H1 (cell line): ENCODE results near the gene ACVR2A. TPM values are rescaled to one million over a fixed set of nuclear protein-coding genes. Genes with fewer than 3 reads are reported as not detected.

Experiments
- CTCF ChIA-PET: fragments of 300-600 bp; sonication (Branson Sonifier 250); formaldehyde crosslinking; loops from one replicate; lab custom pipeline; 2021; ENCODE audit not compliant: partially characterized antibody; lab: Charles Lee
- POLR2A ChIA-PET: fragments of 300-600 bp; sonication (Branson Sonifier 250); formaldehyde crosslinking; loops from one replicate; lab custom pipeline; 2021; ENCODE audit warnings: inconsistent platforms; ENCODE audit not compliant: partially characterized antibody; lab: Charles Lee
- DNase-seq, 2 experiments: peaks; one replicate each; pipeline versions ENCODE4 v3.0.0 to v3.0.0-alpha.2; 2010 to 2022; ENCODE audit warnings: low spot score in 2 of 2, low read depth in 1 of 2, mixed read lengths in 1 of 2
- FAIRE-seq: peaks from 2 replicates; lab custom pipeline; 2011; peaks lifted over from hg19 to GRCh38; lab: Jason Lieb, UNC
- H2AFZ ChIP-seq: 2 replicates; pipeline ENCODE4 v1.8.1; 2012; ENCODE audit warnings: low read length, inconsistent platforms
- H2AK5ac ChIP-seq: 2 replicates; pipeline ENCODE4 v1.6.1; 2013; ENCODE audit warnings: low read depth, low read length
- H2BK120ac ChIP-seq: replicated peaks from 2 replicates; pipeline ENCODE3; 2013; ENCODE audit warnings: low read depth, low read length, inconsistent platforms
- H2BK12ac ChIP-seq: 2 replicates; pipeline ENCODE4 v1.6.1; 2013; ENCODE audit warnings: low read depth, low read length
- H2BK15ac ChIP-seq: 2 replicates; pipeline ENCODE4 v1.6.1; 2013; ENCODE audit warnings: low read length
- H2BK20ac ChIP-seq: 2 replicates; pipeline ENCODE4 v1.6.1; 2013; ENCODE audit warnings: low read length
- H2BK5ac ChIP-seq: 2 replicates; pipeline ENCODE4 v1.6.1; 2013; ENCODE audit warnings: low read depth, low read length
- H3K14ac ChIP-seq: 2 replicates; pipeline ENCODE4 v1.6.1; 2013; ENCODE audit warnings: inconsistent platforms; ENCODE audit not compliant: insufficient read length
- H3K18ac ChIP-seq: 2 replicates; pipeline ENCODE4 v1.6.1; 2013; ENCODE audit warnings: low read length; ENCODE audit errors: extremely low read depth
- H3K23ac ChIP-seq: 2 replicates; pipeline ENCODE4 v1.6.1; 2013; ENCODE audit warnings: inconsistent platforms; ENCODE audit not compliant: insufficient read length
- H3K23me2 ChIP-seq: 2 replicates; pipeline ENCODE4 v1.6.1; 2013; ENCODE audit warnings: low read depth, low read length
- H3K27ac ChIP-seq: 2 replicates; pipeline ENCODE4 v1.6.1; 2011; ENCODE audit warnings: low read depth, low read length, inconsistent platforms
- H3K27me3 ChIP-seq, 4 experiments: replicated peaks in 1 of 4; 1 replicate in 1 of 4; 2 replicates in 3 of 4; pipeline versions ENCODE4 v1.6.1 to v1.8.1; 2011 to 2013; ENCODE audit warnings: low read length in 3 of 4, mild to moderate bottlenecking in 3 of 4, inconsistent platforms in 2 of 4, mixed read lengths in 2 of 4, moderate library complexity in 1 of 4; ENCODE audit not compliant: control insufficient read depth in 3 of 4, insufficient read depth in 3 of 4; ENCODE audit errors: extremely low read depth in 1 of 4
- H3K36me3 ChIP-seq, 4 experiments: 2 replicates each; pipeline versions ENCODE4 v1.6.1 to v1.8.1; 2011 to 2013; ENCODE audit warnings: mild to moderate bottlenecking in 4 of 4, low read length in 3 of 4, moderate library complexity in 2 of 4, control low read depth in 1 of 4, inconsistent platforms in 1 of 4; ENCODE audit not compliant: insufficient read depth in 4 of 4, control insufficient read depth in 2 of 4
- H3K4ac ChIP-seq: replicated peaks from 2 replicates; pipeline ENCODE3; 2013; ENCODE audit warnings: low read length, low read depth, mixed read lengths, inconsistent platforms; ENCODE audit not compliant: insufficient read length
- H3K4me1 ChIP-seq, 4 experiments: replicated peaks in 1 of 4; 1 replicate in 1 of 4; 2 replicates in 3 of 4; pipeline versions ENCODE4 v1.6.1 to v1.8.1; 2011 to 2013; ENCODE audit warnings: low read length in 3 of 4, inconsistent platforms in 2 of 4, mixed read lengths in 1 of 4; ENCODE audit not compliant: insufficient read depth in 4 of 4, control insufficient read depth in 3 of 4
- H3K4me2 ChIP-seq, 2 experiments: 2 replicates each; pipeline versions ENCODE4 v1.6.1 to v1.8.1; 2011 to 2013; ENCODE audit warnings: low read depth in 2 of 2, low read length in 2 of 2, control low read depth in 1 of 2, inconsistent platforms in 1 of 2, mild to moderate bottlenecking in 1 of 2; ENCODE audit not compliant: insufficient read depth in 1 of 2
- H3K4me3 ChIP-seq, 4 experiments: fragments of 200-600, 300-600 bp in 1 of 4; sonication (generic), shearing (Covaris generic), sonication (Bioruptor Twin) in 1 of 4; 2 replicates each; pipeline versions ENCODE4 v1.5.1 to v1.8.1; 2011 to 2016; ENCODE audit warnings: low read length in 4 of 4, low read depth in 3 of 4, control low read depth in 2 of 4, inconsistent platforms in 2 of 4, mild to moderate bottlenecking in 2 of 4, mixed read lengths in 1 of 4, moderate library complexity in 1 of 4; ENCODE audit not compliant: insufficient read depth in 2 of 4; ENCODE audit errors: extremely low read depth in 1 of 4
- H3K56ac ChIP-seq: replicated peaks from 2 replicates; pipeline ENCODE3; 2013; ENCODE audit warnings: low read depth, mild to moderate bottlenecking, mixed read lengths, low read length, inconsistent platforms; ENCODE audit not compliant: insufficient read length
- H3K79me1 ChIP-seq: 2 replicates; pipeline ENCODE4 v1.6.1; 2013; ENCODE audit warnings: low read depth, low read length, control low read depth
- H3K79me2 ChIP-seq, 2 experiments: 2 replicates each; pipeline versions ENCODE4 v1.6.1 to v1.8.1; 2012 to 2013; ENCODE audit warnings: low read length in 2 of 2, mild to moderate bottlenecking in 2 of 2, inconsistent platforms in 1 of 2; ENCODE audit not compliant: insufficient read depth in 2 of 2, control insufficient read depth in 1 of 2
- H3K9ac ChIP-seq, 4 experiments: replicated peaks in 1 of 4; 1 replicate in 1 of 4; 2 replicates in 3 of 4; pipeline versions ENCODE4 v1.6.1 to v1.8.1; 2011 to 2013; ENCODE audit warnings: low read depth in 3 of 4, low read length in 3 of 4, control low read depth in 2 of 4, mild to moderate bottlenecking in 2 of 4, moderate library complexity in 2 of 4, inconsistent platforms in 1 of 4; ENCODE audit errors: extremely low read depth in 1 of 4
- H3K9me3 ChIP-seq, 2 experiments: 2 replicates each; pipeline versions ENCODE4 v1.6.1 to v1.8.1; 2012 to 2013; ENCODE audit warnings: mild to moderate bottlenecking in 2 of 2, moderate library complexity in 2 of 2, control low read depth in 1 of 2, inconsistent platforms in 1 of 2, low read depth in 1 of 2, low read length in 1 of 2, mixed read lengths in 1 of 2; ENCODE audit not compliant: insufficient read depth in 2 of 2
- H4K20me1 ChIP-seq, 2 experiments: replicated peaks in 1 of 2; 2 replicates each; pipeline versions ENCODE3 to v1.8.1; 2011 to 2013; ENCODE audit warnings: inconsistent platforms in 2 of 2, low read length in 2 of 2, mild to moderate bottlenecking in 1 of 2; ENCODE audit not compliant: insufficient read depth in 2 of 2, control insufficient read depth in 1 of 2
- H4K5ac ChIP-seq: 2 replicates; pipeline ENCODE4 v1.6.1; 2013; ENCODE audit warnings: low read length, low read depth, mixed read lengths, inconsistent platforms; ENCODE audit not compliant: insufficient read length
- H4K8ac ChIP-seq: 2 replicates; pipeline ENCODE4 v1.8.0; 2013; ENCODE audit warnings: mild to moderate bottlenecking, moderate library complexity, low read length, inconsistent platforms; ENCODE audit not compliant: insufficient read depth; ENCODE audit errors: extremely low read depth
- H4K91ac ChIP-seq: replicated peaks from 2 replicates; pipeline ENCODE3; 2013; ENCODE audit warnings: low read length, mixed read lengths, inconsistent platforms; ENCODE audit not compliant: insufficient read length
- ATF3 ChIP-seq: IDR thresholded peaks from 2 replicates; pipeline ENCODE4 v1.6.1; 2011; ENCODE audit warnings: low read depth, mild to moderate bottlenecking, low read length; ENCODE audit not compliant: insufficient read depth
- BACH1 ChIP-seq: IDR thresholded peaks from 2 replicates; pipeline ENCODE4 v1.6.1; 2012; ENCODE audit warnings: low read length, improper control_type of control experiment
- BRCA1 ChIP-seq: IDR thresholded peaks from 2 replicates; pipeline ENCODE4 v1.6.1; 2012; ENCODE audit warnings: low read depth, low read length, improper control_type of control experiment
- CEBPB ChIP-seq: IDR thresholded peaks from 2 replicates; pipeline ENCODE4 v1.6.1; 2012; ENCODE audit warnings: low read depth, low read length
- HDAC6 ChIP-seq: IDR thresholded peaks from one replicate; pipeline ENCODE4 v1.7.1; 2012; ENCODE audit warnings: low read depth, mild to moderate bottlenecking, inconsistent platforms, low read length, moderate library complexity
- KDM1A ChIP-seq: fragments of 200-600, 300-600 bp; sonication (generic); IDR thresholded peaks from 2 replicates; pipeline ENCODE4 v1.7.1; 2016; ENCODE audit warnings: mild to moderate bottlenecking, low read length, borderline replicate concordance
- MAX ChIP-seq: IDR thresholded peaks from 2 replicates; pipeline ENCODE4 v1.6.1; 2012; ENCODE audit warnings: inconsistent platforms
- NRF1 ChIP-seq: IDR thresholded peaks from 2 replicates; pipeline ENCODE4 v1.6.1; 2011; ENCODE audit warnings: mild to moderate bottlenecking, low read depth, low read length, improper control_type of control experiment
- POLR2A ChIP-seq, 2 experiments: IDR thresholded peaks; 1 replicate in 1 of 2; 2 replicates in 1 of 2; pipeline ENCODE4 v1.6.1; 2011; ENCODE audit warnings: low read depth in 2 of 2, low read length in 2 of 2, mild to moderate bottlenecking in 2 of 2; ENCODE audit errors: control extremely low read depth in 1 of 2
- POLR2AphosphoS5 ChIP-seq: IDR thresholded peaks from 2 replicates; pipeline ENCODE4 v1.6.1; 2011; ENCODE audit warnings: low read depth, low read length
- RAD21 ChIP-seq, 2 experiments: IDR thresholded peaks in 1 of 2; conservative IDR thresholded peaks in 1 of 2; 2 replicates each; pipeline ENCODE4 v1.6.1; 2011; ENCODE audit warnings: low read depth in 2 of 2, low read length in 2 of 2, improper control_type of control experiment in 1 of 2, inconsistent platforms in 1 of 2, mild to moderate bottlenecking in 1 of 2, moderate library complexity in 1 of 2
- RXRA ChIP-seq: IDR thresholded peaks from 2 replicates; pipeline ENCODE4 v1.6.1; 2011; ENCODE audit warnings: low read depth, mild to moderate bottlenecking, low read length, moderate library complexity; ENCODE audit not compliant: insufficient read depth
- SP1 ChIP-seq: IDR thresholded peaks from 2 replicates; pipeline ENCODE4 v1.6.1; 2011; ENCODE audit warnings: low read depth, low read length
- SP2 ChIP-seq: IDR thresholded peaks from 2 replicates; pipeline ENCODE4 v1.6.1; 2012; ENCODE audit warnings: mild to moderate bottlenecking, low read length, inconsistent platforms
- TAF1 ChIP-seq: IDR thresholded peaks from 2 replicates; pipeline ENCODE4 v1.6.1; 2011; ENCODE audit warnings: mild to moderate bottlenecking, low read depth, low read length
- TCF12 ChIP-seq: IDR thresholded peaks from 2 replicates; pipeline ENCODE4 v1.6.1; 2011; ENCODE audit warnings: low read depth, mild to moderate bottlenecking, low read length
- polyA plus RNA-seq, 7 experiments: library from polyadenylated mRNA; depleted of rRNA in 3 of 7; stranded (reverse) in 5 of 7; unstranded in 2 of 7; fragments of >200 nt in 5 of 7; fragments of 200-250 nt in 2 of 7; gene quantifications; 1 replicate in 5 of 7; 2 replicates in 1 of 7; 4 replicates in 1 of 7; pipeline versions ENCODE4 v1.2.1 to v1.2.3, GENCODE V29; 2011 to 2013; ENCODE audit warnings: missing spikeins in 2 of 7, mixed read lengths in 2 of 7
- total RNA-seq: library from RNA; stranded (reverse); fragmentation: NEBNext Ultra II Directional; extraction: Animal tissue kit (Norgen Biotek cat#: 25700); gene quantifications from 2 replicates; pipeline ENCODE4 v1.2.1, GENCODE V29; 2021

Gene ACVR2A
- total and polyA plus RNA-seq, 2 of the 8 experiments (the other 6 are each of a cell fraction or from before 2014, with no cell fraction given): 3.4 to 18.1 TPM

DNA sequence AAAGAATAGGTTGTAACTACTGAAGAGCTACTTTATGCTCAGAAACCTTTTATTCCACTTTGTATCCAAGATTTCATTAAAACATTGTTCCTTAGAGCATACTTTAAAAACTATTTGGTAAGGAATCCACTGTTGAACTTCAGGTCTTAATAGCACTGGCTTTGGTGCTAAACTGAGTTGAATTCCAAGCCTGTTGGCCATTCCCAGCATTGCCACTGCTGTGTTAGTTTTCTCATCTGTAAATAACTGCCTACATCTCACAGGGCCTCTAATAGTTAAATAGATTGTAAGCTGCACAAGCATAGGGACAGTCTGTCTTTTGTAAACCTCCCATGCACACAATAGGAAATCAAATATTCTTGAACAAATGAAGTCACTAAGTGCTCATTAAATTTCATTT, 89.1 kb downstream of the ACVR2A start:
- ChIA-PET CTCF (interaction anchor here (0.5 to 0.6 kb wide), 2 partner anchors 387 to 560 kb away, joined by 3 read pairs; no protein-coding TSS in a partner anchor), POLR2A (no interaction called here)
- Histone ChIP-seq H3K4me1 (no peaks in the 10 kb centered on the region), H3K4me3 (no peak overlapping the region), H4K8ac (no peak overlapping the region), H4K20me1 (no peaks in the 10 kb centered on the region), H3K56ac (no peak overlapping the region), H3K79me2 (no peaks in the 10 kb centered on the region), H4K5ac (no peak overlapping the region), H2BK15ac (no peak overlapping the region), H3K23ac (no peak overlapping the region), H2BK20ac (no peak overlapping the region), H3K27ac (no peak overlapping the region), H3K18ac (no peak overlapping the region), H3K36me3 (peaks cover 0 to 27% (median 18%) of the 10 kb centered on the region in 4 experiments; a peak in 5 of 8 replicates), H3K79me1 (no peaks in the 10 kb centered on the region), H2BK120ac (no peak overlapping the region), H2AFZ (no peak overlapping the region), H3K9me3 (no peaks in the 10 kb centered on the region), H3K4ac (no peak overlapping the region), H2AK5ac (no peak overlapping the region), H3K9ac (no peak overlapping the region), H3K23me2 (no peaks in the 10 kb centered on the region), H3K4me2 (no peak overlapping the region), H3K14ac (no peak overlapping the region), H2BK12ac (no peak overlapping the region), H4K91ac (no peak overlapping the region), H2BK5ac (no peak overlapping the region), H3K27me3 (no peaks in the 10 kb centered on the region)
- DNase-seq: no peak
- no peak for FAIRE-seq
- no peak for TF ChIP-seq CEBPB
- no peak for TF ChIP-seq RXRA
- TF ChIP-seq MAX: no peak
- TF ChIP-seq NRF1: no peak
- no peak for TF ChIP-seq TCF12
- no peak for TF ChIP-seq SP1
- no peak for TF ChIP-seq BRCA1
- no peak for TF ChIP-seq POLR2AphosphoS5
- no peak for TF ChIP-seq SP2
- TF ChIP-seq POLR2A (IDR thresholded peaks at IDR 0.05; ENCODE audit: control extremely low read depth in 1 of 2, low read depth in 2 of 2, low read length in 2 of 2): no peak
- TF ChIP-seq RAD21 (IDR thresholded peaks at IDR 0.05 in 1 of 2, conservative IDR thresholded peaks at IDR 0.05 in 1 of 2; ENCODE audit: low read depth in 2 of 2, low read length in 2 of 2): no peak
- TF ChIP-seq HDAC6: no peak
- no peak for TF ChIP-seq BACH1
- TF ChIP-seq KDM1A: no peak
- TF ChIP-seq TAF1: no peak
- TF ChIP-seq ATF3: no peak
